Neural progenitor cell (in vitro differentiated cells): ENCODE data around the gene FGFRL1. TPM values are rescaled to one million over a fixed set of nuclear protein-coding genes. Genes with fewer than 3 reads are reported as not detected.

Experiments used
- DNase-seq: peaks from one replicate; pipeline ENCODE4 v3.0.0-alpha.2; 2016; ENCODE audit warnings: low spot score
- H2AFZ ChIP-seq: fragments of 200-600 bp; sonication (generic); replicated peaks from 2 replicates; pipeline ENCODE4 v1.6.1; 2016; ENCODE audit warnings: antibody characterized with exemption
- H3F3A ChIP-seq: fragments of 200-600 bp; sonication (generic); 2 replicates; pipeline ENCODE4 v1.6.1; 2016; ENCODE audit warnings: antibody characterized with exemption, low read depth
- H3K27ac ChIP-seq: fragments of 200-600 bp; sonication (generic); 2 replicates; pipeline ENCODE4 v1.5.1; 2016; ENCODE audit warnings: mild to moderate bottlenecking
- H3K27me3 ChIP-seq: fragments of 200-600 bp; sonication (generic); 2 replicates; pipeline ENCODE4 v1.6.1; 2016; ENCODE audit warnings: mild to moderate bottlenecking, moderate library complexity
- H3K36me3 ChIP-seq: fragments of 200-600 bp; sonication (generic); 2 replicates; pipeline ENCODE4 v1.5.1; 2016
- H3K4me1 ChIP-seq: fragments of 200-600 bp; sonication (generic); 2 replicates; pipeline ENCODE4 v1.6.1; 2016; ENCODE audit warnings: mixed run types
- H3K4me2 ChIP-seq: fragments of 200-600 bp; sonication (generic); 2 replicates; pipeline ENCODE4 v1.6.1; 2016
- H3K4me3 ChIP-seq: fragments of 200-600 bp; sonication (generic); 2 replicates; pipeline ENCODE4 v1.5.1; 2016
- H3K79me2 ChIP-seq: fragments of 200-600 bp; sonication (generic); 2 replicates; pipeline ENCODE4 v1.6.1; 2016; ENCODE audit warnings: low read depth
- H3K9ac ChIP-seq: fragments of 200-600 bp; sonication (generic); 2 replicates; pipeline ENCODE4 v1.6.1; 2016
- H3K9me3 ChIP-seq: fragments of 200-600 bp; sonication (generic); 2 replicates; pipeline ENCODE4 v1.5.1; 2016; ENCODE audit warnings: low read depth
- H4K20me1 ChIP-seq: fragments of 200-600 bp; sonication (generic); 2 replicates; pipeline ENCODE4 v1.6.1; 2016; ENCODE audit warnings: low read depth
- H3K27ac Mint-ChIP-seq: 3 replicates; pipeline ENCODE4 v1.8.0; 2021; ENCODE audit warnings: mixed read lengths
- H3K27me3 Mint-ChIP-seq: 2 replicates; pipeline ENCODE4 v1.8.0; 2022; ENCODE audit warnings: low read depth, mild to moderate bottlenecking, inconsistent platforms, moderate library complexity, mixed read lengths; ENCODE audit not compliant: insufficient read depth
- H3K36me3 Mint-ChIP-seq: 3 replicates; pipeline ENCODE4 v1.8.0; 2021; ENCODE audit warnings: mixed read lengths
- H3K4me1 Mint-ChIP-seq: 3 replicates; pipeline ENCODE4 v1.8.0; 2021; ENCODE audit warnings: mixed read lengths
- H3K4me3 Mint-ChIP-seq: 3 replicates; pipeline ENCODE4 v1.8.0; 2021; ENCODE audit warnings: mild to moderate bottlenecking, moderate library complexity, mixed read lengths
- H3K9me3 Mint-ChIP-seq: 3 replicates; pipeline ENCODE4 v1.8.0; 2020; ENCODE audit warnings: mixed read lengths
- EZH2 ChIP-seq: fragments of 200-600 bp; sonication (generic); IDR thresholded peaks from 2 replicates; pipeline ENCODE4 v1.6.1; 2017; ENCODE audit warnings: antibody characterized with exemption, mild to moderate bottlenecking, moderate library complexity
- EZH2phosphoT487 ChIP-seq: fragments of 200-600 bp; sonication (generic); IDR thresholded peaks from 2 replicates; pipeline ENCODE4 v1.6.1; 2017; ENCODE audit warnings: antibody characterized with exemption
- total RNA-seq: library from RNA; depleted of rRNA; stranded (reverse); fragments of >200 nt; gene quantifications from 2 replicates; pipeline ENCODE4 v1.2.3, GENCODE V29; 2015; ENCODE audit warnings: low replicate concordance
- TF ChIP-seq, protein P1 (sequence below): fragments of 200-600 bp; sonication (generic); IDR thresholded peaks from 2 replicates; pipeline ENCODE4 v1.5.1; 2017; ENCODE audit warnings: antibody characterized with exemption, mild to moderate bottlenecking

Gene FGFRL1
- total RNA-seq, 1 donor from 2014 or later: 9.6 TPM

DNA sequence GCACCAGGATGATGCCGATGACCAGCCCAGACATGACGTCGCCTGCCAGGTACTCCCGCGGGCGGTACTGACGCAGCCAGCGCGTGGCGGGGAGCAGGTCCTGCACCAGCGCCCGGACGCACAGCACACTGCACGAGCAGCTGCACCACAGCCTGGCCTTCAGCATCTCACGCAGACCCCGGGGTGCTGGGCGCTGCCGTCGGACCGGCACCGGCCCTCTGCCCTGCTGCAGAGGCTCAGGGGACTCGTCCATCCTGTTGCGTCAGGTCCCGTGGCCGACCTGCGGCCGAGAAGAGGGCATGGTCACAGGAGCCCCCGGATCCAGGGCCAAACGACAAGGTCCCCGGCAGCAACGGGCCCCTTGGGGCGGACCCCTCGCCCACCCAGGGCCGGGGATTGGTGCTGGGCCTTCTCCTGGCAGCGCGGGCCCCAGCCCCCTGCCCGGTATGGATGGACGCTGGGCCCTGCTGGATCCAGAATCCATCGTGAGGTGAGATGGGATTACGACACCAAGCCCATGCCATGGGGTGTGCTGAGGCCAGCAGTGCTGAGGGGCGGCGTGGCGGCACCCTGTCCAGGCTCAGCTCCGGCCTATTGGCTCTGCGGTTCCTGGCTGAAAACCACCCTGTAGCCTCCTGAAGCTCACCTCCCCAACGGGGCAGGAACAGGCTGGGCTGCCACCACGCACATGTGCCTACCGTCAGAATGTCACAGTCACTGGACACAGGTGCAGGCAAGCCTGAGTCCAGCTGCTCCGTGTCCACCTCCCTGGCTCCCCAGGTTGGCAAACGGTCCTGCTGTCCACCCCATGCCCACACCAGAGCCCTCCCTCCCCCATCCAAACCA is 19.8 kb upstream of the FGFRL1 start:
- H3K9ac ChIP-seq: no peak overlapping the region
- no peak overlapping the region for H3K27ac Mint-ChIP-seq
- TF ChIP-seq EZH2phosphoT487 (no peak), EZH2 (no peak)
- TF ChIP-seq, protein P1, sequence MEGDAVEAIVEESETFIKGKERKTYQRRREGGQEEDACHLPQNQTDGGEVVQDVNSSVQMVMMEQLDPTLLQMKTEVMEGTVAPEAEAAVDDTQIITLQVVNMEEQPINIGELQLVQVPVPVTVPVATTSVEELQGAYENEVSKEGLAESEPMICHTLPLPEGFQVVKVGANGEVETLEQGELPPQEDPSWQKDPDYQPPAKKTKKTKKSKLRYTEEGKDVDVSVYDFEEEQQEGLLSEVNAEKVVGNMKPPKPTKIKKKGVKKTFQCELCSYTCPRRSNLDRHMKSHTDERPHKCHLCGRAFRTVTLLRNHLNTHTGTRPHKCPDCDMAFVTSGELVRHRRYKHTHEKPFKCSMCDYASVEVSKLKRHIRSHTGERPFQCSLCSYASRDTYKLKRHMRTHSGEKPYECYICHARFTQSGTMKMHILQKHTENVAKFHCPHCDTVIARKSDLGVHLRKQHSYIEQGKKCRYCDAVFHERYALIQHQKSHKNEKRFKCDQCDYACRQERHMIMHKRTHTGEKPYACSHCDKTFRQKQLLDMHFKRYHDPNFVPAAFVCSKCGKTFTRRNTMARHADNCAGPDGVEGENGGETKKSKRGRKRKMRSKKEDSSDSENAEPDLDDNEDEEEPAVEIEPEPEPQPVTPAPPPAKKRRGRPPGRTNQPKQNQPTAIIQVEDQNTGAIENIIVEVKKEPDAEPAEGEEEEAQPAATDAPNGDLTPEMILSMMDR: no peak
- H4K20me1 ChIP-seq: peaks cover 6% of the 10 kb centered on the region
- no peak overlapping the region for H3K4me2 ChIP-seq
- H3K79me2 ChIP-seq: no peaks in the 10 kb centered on the region
- H3K27me3 Mint-ChIP-seq: peaks cover 11% of the 10 kb centered on the region
- no peak overlapping the region for H3K4me3 Mint-ChIP-seq
- H3K9me3 Mint-ChIP-seq: no peaks in the 10 kb centered on the region
- no peak overlapping the region for H3K4me3 ChIP-seq
- no peaks in the 10 kb centered on the region for H3F3A ChIP-seq
- peaks cover 25% of the 10 kb centered on the region for H3K27me3 ChIP-seq
- DNase-seq: no peak
- H3K27ac ChIP-seq: no peak overlapping the region
- peaks cover 2% of the 10 kb centered on the region for H3K4me1 Mint-ChIP-seq
- no peaks in the 10 kb centered on the region for H3K9me3 ChIP-seq
- H3K4me1 ChIP-seq: no peaks in the 10 kb centered on the region
- H2AFZ ChIP-seq: no peak overlapping the region
- no peaks in the 10 kb centered on the region for H3K36me3 Mint-ChIP-seq
- H3K36me3 ChIP-seq: no peaks in the 10 kb centered on the region

GRCh38 chr4:992297-993110 is 18.9 kb upstream of the FGFRL1 start:
- TF ChIP-seq EZH2 (no peak), EZH2phosphoT487 (no peak)
- TF ChIP-seq, protein P1: no peak
- no peaks in the 10 kb centered on the region for H3K9me3 Mint-ChIP-seq

DNA sequence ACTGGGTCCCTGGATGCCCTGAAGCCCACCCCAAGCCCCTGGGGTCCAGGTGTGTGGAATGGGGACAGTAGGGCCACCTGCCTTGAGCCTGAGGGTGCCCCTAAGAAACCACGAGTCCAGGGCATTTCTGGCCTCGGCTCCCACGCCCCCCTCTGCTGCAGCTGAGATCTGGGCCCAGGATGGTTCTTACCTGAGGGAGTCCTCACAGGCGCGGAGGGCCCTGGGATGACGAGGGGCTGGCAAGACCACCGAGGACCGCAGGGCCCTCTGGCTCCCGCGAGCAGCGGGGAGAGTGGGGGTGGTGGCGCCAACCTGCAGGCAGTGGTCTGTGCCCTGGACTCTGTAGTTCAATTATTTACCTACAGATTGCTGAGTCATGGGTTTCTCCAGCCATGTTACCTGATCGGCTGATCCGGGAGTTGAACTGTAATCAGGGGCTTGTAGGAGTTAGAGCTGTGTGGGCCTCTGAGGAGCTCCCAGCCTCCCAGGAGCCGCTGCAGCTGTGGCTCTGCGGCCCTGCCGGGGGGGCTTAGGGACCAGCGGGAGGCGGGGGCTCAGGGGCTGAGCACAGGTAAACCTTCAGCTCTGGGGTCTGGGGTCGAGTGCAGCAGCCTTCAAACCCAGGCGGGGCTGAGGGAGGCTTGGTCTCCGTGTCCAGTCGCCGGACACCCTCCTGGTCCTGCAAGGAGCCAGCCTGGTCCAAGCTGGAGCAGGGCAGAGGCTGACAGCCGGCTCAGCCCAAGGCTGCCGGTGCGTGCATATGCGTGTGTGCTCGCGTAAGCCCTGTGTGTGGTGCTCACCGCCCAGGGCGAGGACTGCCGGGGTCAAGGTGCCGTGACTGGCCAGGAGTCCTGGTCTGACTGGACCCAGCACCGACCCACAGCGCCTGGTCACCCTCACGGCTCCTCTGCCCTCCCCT is 18.1 kb upstream of the FGFRL1 start, which contains the start of gene SLC26A1:
SLC26A1 (minus strand) TSS at position 294 of the 919 bp plus-strand sequence. CDS start 1,701 bp downstream, outside the sequence.
- Histone ChIP-seq H3K27ac (no peak within 1 kb of the TSS), H4K20me1 (peaks cover 13% of the 10 kb centered on the region), H3K4me2 (no peak within 1 kb of the TSS), H3K36me3 (no peaks in the 10 kb centered on the region), H3K9me3 (no peaks in the 10 kb centered on the region), H3K79me2 (no peaks in the 10 kb centered on the region), H3K9ac (no peak within 1 kb of the TSS), H3K4me3 (no peak within 1 kb of the TSS), H3K27me3 (peaks cover 35% of the 10 kb centered on the region), H2AFZ (no peak within 1 kb of the TSS), H3K4me1 (peaks cover 4% of the 10 kb centered on the region), H3F3A (no peaks in the 10 kb centered on the region)
- no peak for TF ChIP-seq EZH2
- no peak for TF ChIP-seq EZH2phosphoT487
- TF ChIP-seq, protein P1: no peak
- H3K27ac Mint-ChIP-seq: no peak within 1 kb of the TSS
- no peak within 1 kb of the TSS for H3K4me3 Mint-ChIP-seq
- H3K27me3 Mint-ChIP-seq: peaks cover 21% of the 10 kb centered on the region
- H3K36me3 Mint-ChIP-seq: no peaks in the 10 kb centered on the region
- no peaks in the 10 kb centered on the region for H3K9me3 Mint-ChIP-seq
- H3K4me1 Mint-ChIP-seq: peaks cover 6% of the 10 kb centered on the region
- no peak for DNase-seq

More at GRCh38 chr4:992297-993110, 18.9 kb upstream of the FGFRL1 start:
- Mint-ChIP-seq H3K27me3 (peaks cover 14% of the 10 kb centered on the region), H3K36me3 (no peaks in the 10 kb centered on the region), H3K27ac (no peak overlapping the region), H3K4me1 (peaks cover 5% of the 10 kb centered on the region), H3K4me3 (no peak overlapping the region)
- no peak overlapping the region for H3K4me3 ChIP-seq
- H3K9ac ChIP-seq: no peak overlapping the region
- H3K36me3 ChIP-seq: no peaks in the 10 kb centered on the region
- DNase-seq: no peak
- H3K9me3 ChIP-seq: no peaks in the 10 kb centered on the region
- peaks cover 26% of the 10 kb centered on the region for H3K27me3 ChIP-seq
- H2AFZ ChIP-seq: no peak overlapping the region
- no peak overlapping the region for H3K4me2 ChIP-seq
- H3K27ac ChIP-seq: no peak overlapping the region
- H3K4me1 ChIP-seq: peaks cover under 1% of the 10 kb centered on the region
- H4K20me1 ChIP-seq: peaks cover 10% of the 10 kb centered on the region
- no peaks in the 10 kb centered on the region for H3F3A ChIP-seq
- no peaks in the 10 kb centered on the region for H3K79me2 ChIP-seq
